Left renal cortex interstitium (tissue), 4 donors: ENCODE measurements around the gene AUTS2. TPM values are rescaled to one million over a fixed set of nuclear protein-coding genes. Genes with fewer than 3 reads are reported as not detected.

Experiments used
- DNase-seq, 4 donors: peaks; one replicate each; pipeline ENCODE4 v3.0.0-alpha.2; 2013; ENCODE audit warnings: low read depth in 4 of 4, low spot score in 2 of 4, missing footprints in 1 of 4
- polyA plus RNA-seq, 4 donors: library from polyadenylated mRNA; unstranded; fragments of 120-200 nt; gene quantifications; one replicate each; pipeline ENCODE4 v1.2.1, GENCODE V29; 2013; ENCODE audit not compliant: insufficient read length in 4 of 4

Gene AUTS2
- polyA plus RNA-seq, 4 donors: 56.5 to 144 (median 82.8) TPM

DNA sequence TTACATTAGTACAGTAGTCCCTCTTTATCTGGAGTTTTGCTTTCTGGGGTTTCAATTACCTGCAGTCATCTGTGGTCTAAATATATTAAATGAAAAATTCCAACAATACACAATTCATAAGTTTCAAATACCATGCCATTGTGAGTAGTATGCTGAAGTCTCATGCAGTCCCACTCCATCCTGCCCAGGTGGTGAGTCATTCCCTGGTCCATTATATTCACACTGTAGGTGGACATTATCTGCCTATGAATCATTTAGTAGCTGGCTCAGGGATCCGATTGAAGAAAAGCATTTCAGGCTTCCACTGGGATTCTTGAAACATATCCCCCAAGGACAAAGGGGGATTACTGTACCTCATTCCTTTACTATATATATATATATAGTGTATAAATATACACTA lies 1235.5 kb downstream of the AUTS2 start:
- no peak for DNase-seq

DNA sequence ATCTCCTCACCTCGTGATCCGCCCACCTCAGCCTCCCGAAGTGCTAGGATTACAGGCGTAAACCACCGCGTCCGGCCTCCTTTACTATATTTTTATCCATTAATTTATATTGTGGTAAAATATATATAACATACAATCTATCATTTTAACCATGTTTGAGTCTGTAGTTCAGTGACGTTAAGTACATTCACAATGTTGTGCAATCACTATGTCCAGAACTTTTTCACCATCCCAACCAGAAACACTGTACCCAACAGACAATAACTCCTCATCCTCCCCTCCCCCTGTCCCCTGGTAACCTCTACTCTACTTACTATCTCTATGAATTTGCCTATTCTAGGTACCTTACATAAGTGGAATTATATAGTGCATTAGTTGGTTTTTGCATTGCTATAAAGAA lies 1236.1 kb downstream of the AUTS2 start:
- no peak for DNase-seq

DNA sequence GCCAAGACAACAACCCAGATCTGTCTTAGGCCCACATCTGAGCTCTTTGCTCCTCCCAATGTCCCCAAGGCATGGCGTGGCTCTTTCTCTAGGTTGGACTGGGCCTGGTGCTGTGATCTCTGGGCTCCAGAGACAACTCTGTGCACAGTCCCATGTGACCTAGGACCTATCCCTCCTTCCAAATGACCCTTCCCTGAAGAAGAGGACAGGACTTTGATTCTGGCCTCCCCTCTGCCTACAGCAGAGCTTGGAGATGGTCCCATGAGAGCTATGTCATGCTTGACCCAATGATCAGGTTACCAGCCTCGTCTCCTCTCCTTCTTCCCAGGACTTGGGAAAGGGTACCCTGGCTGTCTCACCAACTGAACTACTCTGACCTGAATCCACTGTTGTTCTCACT lies 1237.4 kb downstream of the AUTS2 start:
- no peak for DNase-seq

DNA sequence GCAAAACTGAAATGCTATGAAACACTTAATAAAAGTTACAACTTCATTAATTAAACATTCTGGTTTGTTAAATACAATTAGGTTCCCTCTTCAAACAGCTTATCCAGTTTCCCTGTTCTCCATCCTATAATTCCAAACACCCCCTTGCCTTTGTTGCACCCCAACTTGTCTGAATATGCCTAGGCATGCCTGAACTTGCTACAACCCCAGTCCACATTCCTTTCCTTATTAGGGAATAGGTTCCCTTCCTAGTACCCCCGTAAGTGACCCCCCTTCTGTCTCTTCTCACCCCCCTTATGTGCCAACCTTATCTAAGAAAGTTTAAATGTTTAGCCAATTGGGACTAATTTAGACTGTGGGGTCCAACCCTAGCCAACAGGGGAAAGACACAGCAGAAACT lies 1238.0 kb downstream of the AUTS2 start:
- DNase-seq: no peak

DNA sequence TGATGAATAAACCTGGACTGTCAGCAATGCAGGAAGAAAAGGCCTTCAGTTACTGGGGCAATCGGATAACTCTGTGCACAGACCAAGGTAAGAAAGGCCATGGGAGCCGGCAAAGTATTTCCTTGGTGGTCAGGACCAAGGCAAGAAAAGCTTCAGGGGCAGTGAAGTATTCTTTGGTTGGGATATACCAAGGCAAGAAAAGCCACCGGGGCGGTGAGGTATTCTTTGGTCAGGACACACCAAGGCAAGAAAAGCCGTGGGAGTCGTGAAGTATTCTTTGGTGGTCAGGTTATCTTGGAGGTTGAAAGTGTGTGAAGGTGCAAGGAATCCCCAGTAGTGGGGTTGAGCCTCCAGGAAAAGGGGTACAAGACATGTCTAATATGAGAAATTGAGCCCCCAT lies 1238.7 kb downstream of the AUTS2 start:
- DNase-seq: no peak

DNA sequence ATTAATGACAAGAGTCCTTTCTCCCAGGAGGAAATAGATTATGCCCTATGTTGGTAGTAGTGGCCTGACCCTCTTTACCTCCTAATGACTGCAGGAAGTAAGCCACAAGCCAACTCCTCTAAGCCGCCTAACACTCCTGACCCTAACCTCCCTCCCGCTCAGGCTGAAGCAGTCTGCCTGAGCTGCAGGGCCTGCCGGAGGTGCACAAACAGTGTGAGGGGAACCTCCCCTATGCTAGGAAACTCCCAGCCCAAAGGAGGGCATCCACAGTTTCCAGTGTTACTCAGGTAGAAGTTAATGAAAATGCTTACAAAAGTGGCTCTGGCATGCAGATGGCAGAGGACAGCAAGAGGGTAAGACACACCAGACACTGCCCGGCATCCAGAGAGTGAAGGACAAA lies 1239.3 kb downstream of the AUTS2 start:
- no peak for DNase-seq

DNA sequence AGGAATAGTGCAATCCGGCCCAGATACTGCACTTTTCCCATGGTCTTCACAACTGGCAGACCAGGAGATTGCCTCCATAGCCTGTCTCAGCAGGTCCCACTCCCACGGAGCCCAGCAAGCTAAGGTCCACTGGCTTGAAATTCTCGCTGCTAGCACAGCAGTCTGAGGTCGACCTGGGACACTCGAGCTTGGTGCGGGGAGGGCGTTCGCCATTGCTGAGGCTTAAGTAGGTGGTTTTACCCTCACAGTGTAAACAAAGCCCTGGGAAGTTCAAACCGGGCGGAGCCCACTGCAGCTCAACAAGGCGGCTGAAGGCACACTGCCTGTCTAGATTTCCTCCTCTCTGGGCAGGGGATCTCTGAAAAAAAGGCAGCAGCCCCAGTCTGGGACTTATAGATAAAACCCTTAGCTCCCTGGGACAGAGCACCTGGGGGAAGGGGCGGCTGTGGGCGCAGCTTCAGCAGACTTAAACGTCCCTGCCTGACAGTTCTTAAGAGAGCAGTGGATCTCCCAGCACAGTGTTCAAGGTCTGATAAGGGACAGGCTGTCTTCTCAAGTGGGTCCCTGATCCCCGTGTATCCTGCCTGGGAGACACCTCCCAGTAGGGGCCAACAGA lies 1240.1 kb downstream of the AUTS2 start:
- no peak for DNase-seq
